HG02885 (cell line): ENCODE data around the gene SH2B2.
"Not testable (repeated sequence)": the region's sequence is repeated elsewhere in the genome, so short reads cannot be mapped to it uniquely, and the experiment has no call there.

ENCODE experiments used
- ATAC-seq: cut with Tn5 transposase; IDR thresholded peaks from one replicate; pipeline ENCODE4 v1.9.1; 2021; ENCODE audit warnings: mild to moderate bottlenecking; ENCODE audit not compliant: unreplicated experiment, poor library complexity

Gene SH2B2

GRCh38 chr7:102327183-102327582, 40.5 kb downstream of the SH2B2 start:
- not testable (repeated sequence) for ATAC-seq

- not testable (repeated sequence) for ATAC-seq
These were observed 42.2 kb downstream of the SH2B2 start for GRCh38 chr7:102328863-102329262.

- ATAC-seq = not testable (repeated sequence)
These were observed 42.7 kb downstream of the SH2B2 start for GRCh38 chr7:102329366-102329765.

- not testable (repeated sequence) for ATAC-seq
These were observed 44.2 kb downstream of the SH2B2 start for GRCh38 chr7:102330666-102331460.

GRCh38 chr7:102335574-102335973, 48.9 kb downstream of the SH2B2 start:
- not testable (repeated sequence) for ATAC-seq

GRCh38 chr7:102337002-102337401, 50.3 kb downstream of the SH2B2 start:
- not testable (repeated sequence) for ATAC-seq

GRCh38 chr7:102337420-102337819, 50.8 kb downstream of the SH2B2 start:
- not testable (repeated sequence) for ATAC-seq

- ATAC-seq = not testable (repeated sequence)
These were observed 54.1 kb downstream of the SH2B2 start for GRCh38 chr7:102340599-102341368.

- not testable (repeated sequence) for ATAC-seq
These were observed 60.3 kb downstream of the SH2B2 start for GRCh38 chr7:102346983-102347382.

GRCh38 chr7:102356344-102356743, 69.7 kb downstream of the SH2B2 start, which contains the start of gene SPDYE6:
Gene SPDYE6 (minus strand): TSS chr7:102356444. CDS start chr7:102356023, 421 bp downstream.
- not testable (repeated sequence) for ATAC-seq

- ATAC-seq = peak; percentile 99
These were observed 77.1 kb downstream of the SH2B2 start for GRCh38 chr7:102363549-102364393.

- not testable (repeated sequence) for ATAC-seq
These were observed 77.8 kb downstream of the SH2B2 start for GRCh38 chr7:102364394-102364886.

- not testable (repeated sequence) for ATAC-seq
These were observed 78.7 kb downstream of the SH2B2 start for GRCh38 chr7:102365390-102365789.

- ATAC-seq = not testable (repeated sequence)
These were observed 83.4 kb downstream of the SH2B2 start for GRCh38 chr7:102370038-102370437.
